HUDEP-2 (cell line): ENCODE data around the gene DENND11.
A peak's percentile ranks its signal among the peaks of the same experiment; 100 is the strongest.

ENCODE experiments used
- DNase-seq, 76 experiments: peaks; one replicate each; lab custom pipeline; 2025; ENCODE audit not compliant: unreplicated experiment in 76 of 76; lab: John Stamatoyannopoulos, UW

Gene DENND11

GRCh38 chr7:141686074-141686473 is 15.9 kb downstream of the DENND11 start:
- no peak for DNase-seq

GRCh38 chr7:141685285-141686023 is 16.5 kb downstream of the DENND11 start:
- DNase-seq: no peak

DNA sequence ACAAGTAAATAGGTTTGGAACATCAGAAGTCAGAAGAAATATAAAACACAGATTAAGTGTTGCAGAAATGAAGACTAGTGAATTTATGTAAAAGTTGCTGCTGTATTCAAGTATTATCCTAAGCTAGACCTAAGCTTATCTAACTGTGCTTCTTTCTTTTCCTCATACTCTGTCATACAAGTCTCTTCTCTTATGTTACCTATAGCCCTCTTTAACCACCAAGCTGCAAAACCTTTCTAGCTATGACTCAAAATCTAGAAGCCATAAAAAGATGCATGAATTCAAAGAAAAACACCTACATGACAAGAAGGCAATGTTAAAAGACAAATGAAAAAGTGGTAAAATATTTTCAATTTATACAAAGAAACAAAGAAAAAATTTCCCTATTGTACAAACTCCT is 23.0 kb downstream of the DENND11 start:
- DNase-seq: no peak

- no peak for DNase-seq
Measured at GRCh38 chr7:141676618-141677017, 25.3 kb downstream of the DENND11 start.

DNA sequence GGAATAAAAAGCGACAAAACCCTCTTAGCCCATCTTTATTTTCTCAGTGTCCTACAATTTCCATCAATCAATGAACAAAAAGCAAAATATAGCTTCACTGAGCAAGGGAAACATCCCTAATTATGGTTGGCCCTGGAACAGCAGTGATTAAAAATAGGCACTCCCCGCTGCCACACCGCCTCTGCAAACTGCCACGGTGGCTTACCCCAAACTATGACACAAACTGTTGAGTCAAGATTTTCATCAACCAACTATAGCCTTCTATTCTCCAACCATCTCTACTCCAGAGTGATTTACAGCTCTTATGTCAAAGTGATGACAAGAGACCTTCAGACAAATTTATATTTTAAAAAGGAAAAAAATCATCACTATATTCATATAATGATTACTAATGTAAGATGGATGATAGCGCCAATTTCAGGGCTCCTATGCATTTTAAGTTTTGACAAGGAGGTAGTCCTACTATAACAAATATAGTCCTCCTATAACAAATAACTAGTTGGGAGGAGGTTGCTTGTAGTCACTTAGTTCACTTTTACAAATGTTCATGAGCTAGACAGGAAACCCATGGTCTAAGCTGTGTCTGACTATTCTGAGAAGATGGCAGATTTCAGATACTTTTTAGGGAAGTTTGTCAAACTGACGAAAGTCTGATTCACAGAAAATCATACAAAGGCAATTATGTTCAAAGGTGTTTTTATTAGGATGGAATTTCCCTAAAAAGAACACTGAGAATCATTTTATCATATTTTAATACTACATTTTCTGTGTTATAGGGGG is 26.3 kb downstream of the DENND11 start:
- no peak for DNase-seq

DNA sequence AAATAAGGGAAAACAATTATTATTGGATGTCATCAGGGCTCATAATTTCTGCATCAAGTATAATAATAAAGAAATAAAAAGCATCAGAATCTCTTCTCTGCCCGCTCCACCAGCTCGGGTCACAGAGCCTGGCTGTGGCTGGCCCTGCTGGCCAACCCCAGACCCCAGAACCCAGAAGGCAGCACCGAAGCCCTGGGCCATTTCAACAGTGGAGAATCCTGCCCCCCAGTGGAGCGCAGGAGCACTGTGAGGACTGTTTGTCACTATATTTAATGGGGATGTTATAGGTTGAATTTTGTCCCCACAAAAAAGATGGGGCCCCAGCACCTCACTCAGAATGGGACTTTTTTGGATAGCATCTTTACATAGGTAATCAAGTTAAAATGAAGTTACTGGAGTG is 27.3 kb downstream of the DENND11 start:
- no peak for DNase-seq

DNA sequence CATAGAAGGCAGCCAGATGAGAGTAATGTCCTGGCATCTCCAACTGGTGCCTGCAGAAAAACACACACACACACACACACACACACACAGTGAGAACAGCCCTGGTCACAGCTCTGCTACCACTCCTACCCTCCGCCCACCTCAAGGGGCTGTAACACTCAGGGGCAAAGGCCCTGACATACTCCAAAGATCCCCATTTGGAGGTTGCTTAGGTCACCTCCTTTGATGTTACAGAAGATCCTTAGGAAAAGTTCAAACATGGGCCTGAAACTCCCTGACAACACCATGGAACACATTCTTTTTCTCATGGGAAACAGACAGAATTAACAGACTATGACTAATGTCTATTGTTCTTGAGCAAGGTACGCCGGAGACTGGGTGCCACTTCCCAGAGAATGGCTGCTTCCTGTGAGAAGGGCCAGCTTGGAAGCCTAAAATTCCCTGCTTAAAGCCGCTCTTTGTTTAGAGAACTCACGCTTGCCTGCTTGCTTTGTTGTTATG is 27.7 kb downstream of the DENND11 start:
- DNase-seq: no peak

GRCh38 chr7:141673346-141673745 is 28.6 kb downstream of the DENND11 start:
- no peak for DNase-seq

DNA sequence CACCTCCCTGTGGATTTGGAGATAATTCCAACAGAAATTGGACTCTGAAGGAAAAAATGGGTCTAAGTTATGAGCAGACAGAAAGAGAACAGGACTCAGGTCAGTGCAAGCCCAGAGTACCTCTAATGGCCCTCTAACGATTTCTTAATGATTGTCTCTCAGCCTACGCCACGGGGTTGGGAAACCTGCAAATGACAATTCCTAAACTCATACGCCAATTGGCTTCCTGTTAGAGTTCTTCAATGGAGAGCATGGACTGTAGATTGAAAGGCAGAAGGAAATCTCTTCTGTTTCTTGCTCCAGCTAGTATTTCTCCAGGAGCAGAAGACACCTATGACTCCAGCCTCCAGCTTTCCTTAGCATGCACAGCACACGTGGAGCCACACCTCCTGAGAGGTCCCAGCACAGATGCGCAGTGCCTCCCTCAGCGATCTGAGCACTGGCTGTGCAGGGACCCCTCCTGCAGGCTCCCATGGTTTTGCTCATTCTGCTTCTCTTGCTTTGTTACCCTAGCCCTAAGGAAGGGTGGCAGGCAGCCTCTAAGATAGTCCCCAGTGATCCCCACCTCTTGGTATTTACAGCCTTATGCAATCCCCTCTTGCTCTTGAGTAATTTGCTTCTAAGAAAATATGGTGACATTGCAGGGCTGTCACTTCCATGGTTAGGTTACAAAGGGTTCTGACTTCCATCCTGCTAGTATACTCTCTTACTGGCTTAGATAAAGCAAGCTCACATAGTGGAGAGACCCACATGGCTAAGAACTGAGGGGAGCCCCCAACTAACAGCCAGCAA is 30.1 kb downstream of the DENND11 start:
- no peak for DNase-seq

DNA sequence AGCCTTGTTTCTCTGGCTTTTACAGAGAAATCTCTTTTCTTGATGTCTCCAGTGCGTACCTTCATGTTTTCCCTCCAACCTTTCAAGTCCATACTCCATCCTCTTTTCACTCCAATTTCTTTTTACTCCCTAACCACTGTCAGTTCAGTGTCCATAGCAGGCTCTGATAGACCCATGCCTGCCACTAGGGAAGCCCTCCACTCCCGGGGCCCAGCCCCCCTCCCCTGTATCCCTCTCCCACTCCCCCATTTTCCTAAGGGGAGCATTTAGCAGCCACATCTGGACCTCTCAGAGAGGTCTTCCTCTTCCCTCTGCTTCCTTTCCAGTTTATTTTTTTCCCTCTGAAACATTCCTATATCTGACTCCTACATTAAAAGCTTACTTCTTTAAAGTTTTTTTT is 33.1 kb downstream of the DENND11 start:
- no peak for DNase-seq

DNA sequence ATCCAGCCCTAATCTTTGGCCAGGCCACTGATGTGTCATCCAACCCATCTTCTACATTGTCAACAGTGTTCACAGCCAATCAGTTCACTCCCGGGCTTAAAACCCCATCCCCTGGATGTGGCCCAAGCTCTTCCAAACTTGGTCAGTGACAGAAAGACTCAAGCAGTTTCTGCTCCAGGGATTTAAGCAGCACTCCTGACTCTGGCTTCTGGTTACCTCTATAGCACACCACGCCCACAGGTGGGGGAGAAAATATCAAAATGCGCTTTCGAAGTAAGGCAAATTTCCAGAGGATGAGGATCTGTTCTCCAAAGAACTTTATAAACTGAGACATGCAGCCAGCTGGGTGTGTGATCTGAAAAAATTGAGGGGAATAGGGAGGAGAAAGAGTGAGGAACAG is 35.9 kb downstream of the DENND11 start:
- DNase-seq: no peak

DNA sequence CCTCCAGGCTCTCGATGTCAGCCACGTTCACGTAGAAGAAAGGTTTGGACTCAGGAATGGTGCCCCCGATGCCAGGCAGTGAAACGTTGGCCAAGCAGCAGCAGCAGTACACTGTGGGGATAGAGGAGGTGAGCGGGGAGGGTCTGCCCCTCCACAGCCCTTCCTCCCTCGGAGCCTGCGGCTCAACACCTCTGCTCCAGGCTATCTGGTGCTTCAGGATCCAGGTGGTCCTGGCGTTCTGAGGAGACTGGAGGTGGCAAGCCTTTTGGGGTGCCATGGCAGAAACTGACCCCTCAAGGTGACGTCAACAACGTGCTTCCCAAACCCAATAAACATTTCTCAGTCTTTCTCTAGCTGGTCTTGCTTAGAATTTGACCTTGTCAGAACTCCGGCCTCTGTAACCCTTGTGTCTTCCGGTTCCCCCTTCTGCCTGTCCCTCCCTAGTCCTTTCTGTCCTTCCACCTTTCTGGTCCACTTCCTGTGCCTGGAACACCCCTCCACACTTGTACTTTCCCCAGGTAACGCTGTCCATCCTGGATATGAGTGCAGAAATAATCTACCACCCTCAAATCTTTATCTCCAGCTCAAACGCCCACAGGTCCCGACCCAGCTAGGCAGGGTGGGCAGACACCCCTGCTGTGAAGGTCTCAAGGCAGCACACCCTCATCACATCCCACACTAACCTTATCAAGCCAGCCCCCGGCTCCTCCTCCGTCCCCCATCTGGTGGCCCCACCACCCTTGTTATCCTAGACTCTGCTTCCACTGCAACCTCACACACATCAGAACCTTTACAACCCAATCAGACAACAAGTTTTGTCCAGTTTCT is 36.5 kb downstream of the DENND11 start:
- DNase-seq: no peak

DNA sequence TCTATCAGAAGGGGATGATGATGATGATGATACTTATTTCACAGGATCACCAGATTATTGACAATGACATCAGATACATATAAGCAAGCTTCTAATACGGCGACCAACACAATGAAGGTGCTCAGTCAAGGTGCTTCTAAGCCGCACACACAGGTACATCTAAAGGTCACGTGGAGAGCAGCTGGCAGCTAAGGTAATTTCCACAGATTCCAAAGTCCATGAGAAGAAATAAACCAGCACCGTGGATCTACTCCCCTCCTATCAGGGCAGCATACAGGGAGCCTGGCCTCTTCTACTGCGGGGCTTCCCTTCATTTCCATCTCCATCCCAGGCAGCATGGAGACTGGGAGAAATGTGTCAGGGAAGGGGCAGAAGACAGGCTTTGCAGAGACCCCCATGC is 37.5 kb downstream of the DENND11 start:
- no peak for DNase-seq

DNA sequence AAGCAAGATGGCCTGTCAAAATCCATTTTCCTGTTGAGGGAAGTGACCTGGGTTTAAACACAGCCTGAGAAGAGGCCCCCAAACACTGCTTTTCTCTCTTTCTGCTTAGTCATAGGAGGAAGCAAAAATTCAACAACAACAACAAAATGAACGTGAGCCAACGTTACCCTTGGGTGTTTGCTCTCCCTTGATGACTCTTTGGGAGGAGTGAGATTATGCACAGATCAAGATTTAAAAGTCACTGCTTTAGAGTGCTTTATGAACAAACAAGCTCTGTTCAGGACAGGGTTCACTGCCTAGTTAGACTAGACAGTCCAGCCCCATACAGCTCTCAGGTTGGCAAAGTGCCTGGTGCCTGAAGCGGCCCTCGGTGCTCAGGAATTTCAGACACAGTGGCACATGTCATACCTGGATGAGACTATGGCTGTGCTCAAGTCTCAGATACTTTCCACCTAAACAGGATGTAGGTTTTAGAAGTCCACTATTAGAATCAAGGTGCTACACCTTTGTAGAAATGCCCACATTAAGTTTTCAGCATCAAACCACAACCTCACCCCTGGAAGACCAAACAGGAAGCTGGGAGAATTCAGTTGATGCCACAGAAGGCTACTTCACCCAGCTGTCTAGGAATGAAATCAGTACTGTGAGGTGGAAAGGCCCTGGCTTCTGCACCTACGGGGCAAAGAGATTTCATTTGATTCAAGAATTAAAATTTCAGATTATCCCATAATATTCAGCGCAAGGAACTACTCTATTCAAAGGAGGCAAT is 38.7 kb downstream of the DENND11 start:
- no peak for DNase-seq

DNA sequence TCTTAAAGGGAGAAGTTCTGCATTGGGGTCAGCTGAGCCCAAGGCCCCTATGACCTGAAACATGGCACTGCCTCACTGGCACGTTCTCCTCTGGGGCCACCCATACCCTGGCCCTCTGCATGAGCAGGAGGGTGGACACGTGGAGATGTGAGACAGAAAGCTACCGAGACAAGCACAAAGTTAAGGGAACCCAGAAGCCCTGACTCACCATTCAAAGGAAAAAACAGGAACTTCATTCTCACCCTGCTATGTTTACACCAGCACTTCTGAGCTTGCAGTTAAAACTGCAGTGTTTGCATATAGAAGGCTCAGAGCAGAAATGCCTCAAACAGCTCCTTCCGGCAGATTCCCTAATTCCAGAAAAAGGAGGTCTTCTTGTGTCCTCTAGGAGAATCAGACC is 41.7 kb downstream of the DENND11 start:
- DNase-seq: no peak

DNA sequence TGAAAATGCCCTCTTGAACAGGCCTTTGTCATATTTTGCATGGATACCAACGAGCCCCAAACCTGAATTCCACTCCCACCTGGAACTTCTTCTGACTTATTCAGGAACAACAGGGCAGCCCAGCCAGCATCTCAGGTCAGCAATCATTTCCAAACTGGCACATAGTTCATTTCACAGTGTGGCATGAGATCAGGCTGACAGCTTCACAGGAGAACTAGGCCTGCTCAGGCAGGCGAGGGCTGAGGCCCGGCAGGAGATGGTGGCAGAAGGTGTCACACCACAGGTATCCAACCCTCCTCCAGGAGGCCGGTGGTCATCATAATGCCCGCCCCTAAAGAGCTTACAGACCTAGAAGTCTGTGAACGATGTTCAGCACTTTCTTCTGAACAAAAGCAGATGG is 42.5 kb downstream of the DENND11 start:
- DNase-seq: no peak

GRCh38 chr7:141654551-141654950 is 47.4 kb downstream of the DENND11 start:
- peak in 49 of 76 experiments; percentile 1 to 64 (median 23) for DNase-seq

- no peak for DNase-seq
Measured at GRCh38 chr7:141652691-141653090, 49.3 kb downstream of the DENND11 start.
